Measurements from ENCODE around the gene SPINT3. TPM values are rescaled to one million over a fixed set of nuclear protein-coding genes. Genes with fewer than 3 reads are reported as not detected.

Gene SPINT3
- total RNA-seq, 2 donors from 2014 or later: not detected

DNA sequence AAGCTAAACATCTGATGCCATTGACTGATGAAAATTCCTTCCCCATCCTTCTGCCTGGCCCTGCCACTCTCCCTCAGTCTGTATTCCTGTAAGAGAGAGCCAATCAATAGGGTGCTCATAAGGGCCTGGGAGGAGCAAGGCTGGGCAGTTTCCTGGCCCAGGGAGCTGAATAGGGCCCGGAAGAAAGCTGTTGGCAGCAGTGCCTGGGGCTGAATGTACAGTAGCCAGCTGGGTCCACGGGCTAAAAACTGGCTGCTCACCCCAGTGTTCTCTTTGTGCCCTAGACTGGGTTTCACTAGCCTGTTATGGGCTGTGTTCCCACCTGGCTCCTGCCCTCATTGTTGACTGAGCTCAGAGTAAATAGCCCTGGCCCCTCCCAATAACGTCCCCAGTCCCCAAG is 47.6 kb downstream of the SPINT3 start:
- ATAC-seq (no peak), DNase-seq (no peak)
- intact Hi-C loops (cut with DNase I): no loop called here

GRCh38 chr20:45467172-45467571 is 48.2 kb downstream of the SPINT3 start:
- ATAC-seq (no peak), DNase-seq (no peak)
- intact Hi-C loops (cut with DNase I): no loop called here

GRCh38 chr20:45465491-45466266 is 49.7 kb downstream of the SPINT3 start:
- DNase-seq (no peak), ATAC-seq (no peak)
- intact Hi-C loops (cut with DNase I): no loop called here

DNA sequence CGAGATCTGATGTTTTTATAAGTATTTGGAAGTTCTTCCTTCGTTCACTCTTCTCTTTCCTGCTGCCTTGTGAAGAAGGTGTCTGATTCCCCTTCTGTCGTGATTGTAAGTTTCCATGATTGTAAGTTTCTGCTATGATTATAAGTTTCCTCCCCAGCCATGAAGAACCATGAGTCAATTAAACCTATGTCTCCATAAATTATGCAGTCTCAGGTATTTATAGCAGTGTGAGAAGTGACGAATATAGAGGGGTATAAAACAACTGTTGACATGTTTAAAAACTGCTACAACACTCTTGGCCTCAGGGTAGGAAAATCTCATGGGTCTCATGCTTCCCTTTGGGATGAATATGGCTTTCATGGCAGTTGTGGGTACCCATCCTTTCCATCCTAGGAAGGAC is 51.7 kb downstream of the SPINT3 start:
- ATAC-seq (no peak), DNase-seq (no peak)
- intact Hi-C loops (cut with DNase I): no loop called here

DNA sequence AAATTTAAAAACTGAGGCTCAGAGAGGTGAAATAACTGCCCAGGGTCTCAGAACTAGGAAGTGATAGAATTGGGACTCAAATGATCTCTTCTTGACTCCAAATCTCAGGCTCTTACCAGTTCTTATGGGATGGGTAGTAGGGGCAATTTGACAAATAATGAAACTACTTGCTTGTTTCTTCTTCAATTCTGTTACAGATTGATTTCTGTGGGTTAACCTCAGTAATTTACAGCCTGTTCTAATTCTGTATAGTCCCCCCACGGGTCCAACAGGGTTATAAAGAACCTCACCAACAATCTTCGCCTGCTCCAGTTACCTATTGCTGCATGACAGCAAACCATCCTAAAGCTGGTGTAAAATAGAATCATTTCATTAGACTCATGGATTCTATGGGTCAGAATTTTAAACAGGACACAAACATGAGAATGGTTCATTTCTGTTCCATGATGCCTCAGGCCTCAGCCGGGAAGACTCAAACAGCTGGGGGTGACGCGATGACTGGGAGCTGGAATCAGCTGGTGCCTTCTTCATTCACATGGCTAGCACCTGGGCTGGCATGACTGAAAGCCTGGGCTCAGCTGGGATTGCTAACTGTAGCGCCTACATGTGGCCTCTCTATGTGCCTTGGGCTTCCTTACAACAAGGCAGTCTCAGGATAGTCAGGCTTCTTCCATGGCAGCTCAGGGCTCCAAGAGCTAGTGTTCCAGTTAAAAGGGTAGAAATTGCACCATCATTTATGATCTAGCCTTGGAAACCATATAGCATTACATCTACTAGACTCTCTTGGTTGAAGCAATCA is 52.5 kb downstream of the SPINT3 start:
- DNase-seq (no peak), ATAC-seq (no peak)
- intact Hi-C loops (cut with DNase I): no loop called here

Other genes starting within 250 kb of the SPINT3 start
- not detected for gene RBPJL, start 208.8 kb downstream of the SPINT3 start, total RNA-seq
- not detected for gene MATN4, start 207.3 kb downstream of the SPINT3 start, total RNA-seq
- 100 to 1,000 TPM in 1 of 2 donors, 10 to 100 TPM in 1; 51.4 to 152 TPM for gene SDC4, start 167.2 kb downstream of the SPINT3 start, total RNA-seq
- gene SYS1, start 152.5 kb downstream of the SPINT3 start, total RNA-seq: 10 to 100 TPM; 23.4 to 24.1 TPM
- gene TP53TG5, start 137.3 kb downstream of the SPINT3 start, total RNA-seq: 1 to 10 TPM in 1 of 2 donors, under 1 TPM in 1; 0.68 to 2.0 TPM
- 100 to 1,000 TPM; 177 to 200 TPM for gene DBNDD2, start 107.3 kb downstream of the SPINT3 start, total RNA-seq
- 100 to 1,000 TPM; 104 to 129 TPM for gene PIGT, start 99.5 kb downstream of the SPINT3 start, total RNA-seq
- 1 to 10 TPM in 1 of 2 donors, under 1 TPM in 1; 0.52 to 6.9 TPM for gene WFDC2, start 45.9 kb downstream of the SPINT3 start, total RNA-seq
- not detected for gene WFDC6, start 23.9 kb upstream of the SPINT3 start, total RNA-seq
- gene EPPIN, start 31.8 kb upstream of the SPINT3 start, total RNA-seq: under 1 TPM in 1 of 2 donors, not detected in 1; 0.68 TPM
- gene WFDC8, start 63.7 kb upstream of the SPINT3 start, total RNA-seq: not detected
- not detected for gene WFDC10A, start 114.1 kb upstream of the SPINT3 start, total RNA-seq
- gene WFDC9, start 115.7 kb upstream of the SPINT3 start, total RNA-seq: not detected
- gene WFDC11, start 154.6 kb upstream of the SPINT3 start, total RNA-seq: not detected
- not detected for gene WFDC13, start 186.4 kb upstream of the SPINT3 start, total RNA-seq
- gene WFDC10B, start 189.4 kb upstream of the SPINT3 start, total RNA-seq: not detected
- not detected for gene SPINT4, start 206.7 kb upstream of the SPINT3 start, total RNA-seq

All from left cardiac atrium (tissue), 4 donors.